ENCODE results near the gene LRBA. TPM values are rescaled to one million over a fixed set of nuclear protein-coding genes. Genes with fewer than 3 reads are reported as not detected.

The LRBA gene
- total and polyA plus RNA-seq, 12 donors: 6.2 to 31.2 (median 23.9) TPM

DNA sequence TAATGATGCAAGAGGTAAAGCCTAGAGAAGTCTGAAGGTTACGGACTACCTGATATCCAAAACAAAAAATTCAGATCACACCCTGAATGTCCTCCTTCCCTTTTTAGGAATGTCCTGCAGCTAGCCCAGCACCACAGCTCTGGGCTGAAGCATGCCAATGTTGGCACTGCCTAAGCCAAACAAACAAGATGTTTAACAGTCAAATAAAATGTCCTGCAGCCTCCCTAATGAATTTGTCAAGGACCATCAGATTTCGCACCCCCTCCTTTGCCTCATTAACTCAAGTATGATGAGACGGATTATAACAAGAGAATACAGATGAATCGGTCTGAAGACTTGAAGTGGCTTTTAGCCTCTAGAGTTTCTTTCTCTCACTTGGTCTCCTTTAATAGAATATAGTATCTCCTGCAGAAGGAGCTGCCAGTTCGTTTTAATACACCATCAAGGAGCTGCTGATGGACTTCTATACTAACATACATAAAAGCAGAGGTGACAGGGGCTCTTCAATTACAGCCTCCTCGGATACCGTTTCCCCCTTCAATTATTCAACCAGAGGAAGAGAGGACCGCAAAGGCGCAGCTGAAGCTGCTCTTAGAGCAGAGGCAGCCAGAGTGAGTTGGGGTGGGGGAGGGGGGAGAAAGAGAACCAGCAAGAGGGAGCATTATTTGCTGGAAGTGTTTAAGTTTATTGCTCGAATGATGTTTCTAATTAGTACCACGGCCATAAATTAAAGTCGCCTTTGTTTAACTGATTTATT, 436.2 kb downstream of the LRBA start:
- TF ChIP-seq, protein P1, sequence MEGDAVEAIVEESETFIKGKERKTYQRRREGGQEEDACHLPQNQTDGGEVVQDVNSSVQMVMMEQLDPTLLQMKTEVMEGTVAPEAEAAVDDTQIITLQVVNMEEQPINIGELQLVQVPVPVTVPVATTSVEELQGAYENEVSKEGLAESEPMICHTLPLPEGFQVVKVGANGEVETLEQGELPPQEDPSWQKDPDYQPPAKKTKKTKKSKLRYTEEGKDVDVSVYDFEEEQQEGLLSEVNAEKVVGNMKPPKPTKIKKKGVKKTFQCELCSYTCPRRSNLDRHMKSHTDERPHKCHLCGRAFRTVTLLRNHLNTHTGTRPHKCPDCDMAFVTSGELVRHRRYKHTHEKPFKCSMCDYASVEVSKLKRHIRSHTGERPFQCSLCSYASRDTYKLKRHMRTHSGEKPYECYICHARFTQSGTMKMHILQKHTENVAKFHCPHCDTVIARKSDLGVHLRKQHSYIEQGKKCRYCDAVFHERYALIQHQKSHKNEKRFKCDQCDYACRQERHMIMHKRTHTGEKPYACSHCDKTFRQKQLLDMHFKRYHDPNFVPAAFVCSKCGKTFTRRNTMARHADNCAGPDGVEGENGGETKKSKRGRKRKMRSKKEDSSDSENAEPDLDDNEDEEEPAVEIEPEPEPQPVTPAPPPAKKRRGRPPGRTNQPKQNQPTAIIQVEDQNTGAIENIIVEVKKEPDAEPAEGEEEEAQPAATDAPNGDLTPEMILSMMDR (IDR thresholded peaks at IDR 0.05): no peak
- Histone ChIP-seq H3K27ac (no peak overlapping the region), H3K4me3 (peak overlapping the region in 9 of 10 donors; percentile 16 to 50 (median 44)), H3K27me3 (peaks cover 0 to 34% (median 0%) of the 10 kb centered on the region in 7 donors), H3K4me1 (peaks cover 0 to 7% (median 0%) of the 10 kb centered on the region in 9 donors), H3K9me3 (peaks cover 0 to 28% (median 0%) of the 10 kb centered on the region in 11 donors), H3K36me3 (peaks cover 0 to 6% (median 0%) of the 10 kb centered on the region in 9 donors)
- ATAC-seq (no peak), DNase-seq (no peak)
- WGBS, 2 donors: 68 to 71% methylated on average over 12 of the region's 12 CpGs
- intact Hi-C loops (cut with DNase I): no loop called here

DNA sequence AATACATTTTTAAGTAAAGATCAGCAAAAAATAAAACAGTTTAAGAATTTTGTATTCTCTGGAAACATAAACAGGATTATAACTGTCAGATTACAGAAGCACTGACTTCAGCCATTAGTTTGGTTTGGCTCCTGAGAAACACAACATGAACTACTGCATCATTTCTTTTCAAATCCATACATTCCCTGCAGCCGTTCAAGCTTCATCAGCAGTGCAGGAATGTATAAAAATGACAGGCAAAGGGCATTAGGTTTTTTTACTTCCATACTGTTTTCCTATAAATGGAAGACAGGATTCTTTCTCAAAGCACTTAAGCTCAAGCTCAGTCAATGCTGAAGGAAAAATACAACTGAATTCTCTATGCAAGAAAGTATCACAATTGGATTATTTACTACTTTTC, 437.3 kb downstream of the LRBA start:
- no peak for DNase-seq
- Histone ChIP-seq H3K4me1 (no peaks in the 10 kb centered on the region), H3K27ac (no peak overlapping the region), H3K36me3 (peaks cover 0 to under 1% (median 0%) of the 10 kb centered on the region in 9 donors), H3K27me3 (peaks cover 0 to 26% (median 0%) of the 10 kb centered on the region in 7 donors), H3K9me3 (peaks cover 0 to 17% (median 0%) of the 10 kb centered on the region in 11 donors), H3K4me3 (no peak overlapping the region)
- intact Hi-C loops (cut with DNase I): no loop called here
- TF ChIP-seq, protein P1 (IDR thresholded peaks at IDR 0.05): no peak
- WGBS, 2 donors: 91 to 96% methylated on average over 1 of the region's 1 CpG
- no peak for ATAC-seq

- Histone ChIP-seq H3K9me3 (peaks cover 0 to 1% (median 0%) of the 10 kb centered on the region in 11 donors), H3K4me3 (no peak overlapping the region), H3K27ac (no peak overlapping the region), H3K4me1 (no peaks in the 10 kb centered on the region), H3K27me3 (peaks cover 0 to under 1% (median 0%) of the 10 kb centered on the region in 7 donors), H3K36me3 (no peaks in the 10 kb centered on the region)
- intact Hi-C loops (cut with DNase I): no loop called here
- ATAC-seq (no peak), DNase-seq (no peak)
- 95 to 96% methylated on average over 3 of the region's 3 CpGs for WGBS, 2 donors
- TF ChIP-seq, protein P1 (IDR thresholded peaks at IDR 0.05): no peak
These were observed 440.4 kb downstream of the LRBA start for GRCh38 chr4:150574678-150575077.

GRCh38 chr4:150573534-150573933, 441.6 kb downstream of the LRBA start:
- no peaks in the 10 kb centered on the region for H3K4me1 ChIP-seq
- 60 to 84% methylated on average over 1 of the region's 1 CpG for WGBS, 2 donors
- H3K36me3 ChIP-seq: no peaks in the 10 kb centered on the region
- TF ChIP-seq, protein P1 (IDR thresholded peaks at IDR 0.05): no peak
- H3K4me3 ChIP-seq: no peak overlapping the region
- intact Hi-C loops (cut with DNase I): no loop called here
- H3K9me3 ChIP-seq: no peaks in the 10 kb centered on the region
- no peak for ATAC-seq
- H3K27ac ChIP-seq: no peak overlapping the region
- DNase-seq: no peak
- H3K27me3 ChIP-seq: no peaks in the 10 kb centered on the region
